HL-60 (cell line): ENCODE measurements around the gene NPTXR.

ENCODE experiments used
- DNase-seq, 2 experiments: peaks; one replicate each; pipeline ENCODE4 v3.0.0-alpha.2; 2010 to 2020; ENCODE audit warnings: low read depth in 1 of 2, low spot score in 1 of 2
- H3K27ac ChIP-seq: fragments of 250-450 bp; sonication (Bioruptor Pico); replicated peaks from 2 replicates; pipeline ENCODE4 v1.5.1; 2020; ENCODE audit warnings: mild to moderate bottlenecking, moderate library complexity
- H3K27me3 ChIP-seq: fragments of 250-450 bp; sonication (Bioruptor Pico); 2 replicates; pipeline ENCODE4 v1.5.1; 2021; ENCODE audit warnings: mild to moderate bottlenecking, moderate library complexity; ENCODE audit not compliant: insufficient read depth, poor library complexity, severe bottlenecking
- H3K4me3 ChIP-seq: replicated peaks from 2 replicates; pipeline ENCODE4 v1.5.1; 2011; ENCODE audit warnings: mild to moderate bottlenecking, control low read depth, low read length; ENCODE audit not compliant: insufficient read depth
- CTCF ChIP-seq: IDR thresholded peaks from one replicate; pipeline ENCODE4 v1.5.1; 2011; ENCODE audit warnings: low read length, control low read depth, inconsistent platforms; ENCODE audit not compliant: insufficient read depth
- GABPA ChIP-seq: IDR thresholded peaks from 2 replicates; pipeline ENCODE4 v1.6.1; 2012; ENCODE audit warnings: low read depth
- POLR2AphosphoS5 ChIP-seq: IDR thresholded peaks from 2 replicates; pipeline ENCODE4 v1.6.1; 2012; ENCODE audit warnings: low read depth
- SPI1 ChIP-seq: IDR thresholded peaks from 2 replicates; pipeline ENCODE4 v1.6.1; 2012; ENCODE audit warnings: low read depth, mild to moderate bottlenecking, borderline replicate concordance
- TF ChIP-seq, protein P1 (sequence below): IDR thresholded peaks from 2 replicates; pipeline ENCODE4 v1.6.1; 2012; ENCODE audit warnings: low read depth; ENCODE audit not compliant: insufficient replicate concordance

NPTXR gene

DNA sequence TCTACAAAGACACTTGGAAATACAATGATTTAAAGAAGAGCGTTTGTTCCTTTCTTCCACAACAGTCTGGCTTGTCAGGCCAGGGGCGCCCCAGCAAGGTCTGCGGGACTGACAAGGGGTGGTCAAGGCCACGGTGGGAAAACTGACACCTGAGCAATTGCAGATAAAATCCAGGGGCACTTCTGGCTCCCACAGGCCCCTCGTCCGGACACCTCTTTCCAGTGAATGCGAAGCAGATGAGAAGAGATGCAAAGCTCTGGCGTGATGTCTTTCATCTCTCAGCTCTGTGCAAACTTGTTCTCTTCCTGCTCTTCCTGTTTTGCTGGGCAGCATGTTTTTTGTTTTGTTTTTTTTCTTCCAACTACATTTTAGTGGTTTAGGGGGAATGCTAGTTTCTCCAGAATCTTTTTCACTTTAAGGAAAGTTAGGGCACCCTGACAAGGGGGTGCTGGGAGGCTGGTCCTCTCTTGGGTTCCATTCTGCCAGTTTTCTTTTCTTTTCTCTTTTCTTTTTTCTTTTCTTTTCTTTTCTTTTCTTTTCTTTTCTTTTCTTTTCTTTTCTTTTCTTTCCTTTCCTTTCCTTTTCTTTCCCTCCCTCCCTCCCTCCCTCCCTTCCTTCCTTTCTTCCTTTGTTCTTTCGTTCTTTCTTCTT, 39.3 kb upstream of the NPTXR start:
- H3K4me3 ChIP-seq: no peak overlapping the region
- no peak overlapping the region for H3K27ac ChIP-seq
- DNase-seq: no peak
- no peak for TF ChIP-seq POLR2AphosphoS5
- no peak for TF ChIP-seq GABPA
- no peak for TF ChIP-seq CTCF
- peak; percentile 18; the same call in 1 of the 2 replicates for TF ChIP-seq SPI1
- no peaks in the 10 kb centered on the region for H3K27me3 ChIP-seq

GRCh38 chr22:38881997-38882879, 38.4 kb upstream of the NPTXR start:
- DNase-seq: no peak
- no peak for TF ChIP-seq GABPA
- no peak for TF ChIP-seq SPI1
- TF ChIP-seq POLR2AphosphoS5: no peak
- TF ChIP-seq, protein P1, sequence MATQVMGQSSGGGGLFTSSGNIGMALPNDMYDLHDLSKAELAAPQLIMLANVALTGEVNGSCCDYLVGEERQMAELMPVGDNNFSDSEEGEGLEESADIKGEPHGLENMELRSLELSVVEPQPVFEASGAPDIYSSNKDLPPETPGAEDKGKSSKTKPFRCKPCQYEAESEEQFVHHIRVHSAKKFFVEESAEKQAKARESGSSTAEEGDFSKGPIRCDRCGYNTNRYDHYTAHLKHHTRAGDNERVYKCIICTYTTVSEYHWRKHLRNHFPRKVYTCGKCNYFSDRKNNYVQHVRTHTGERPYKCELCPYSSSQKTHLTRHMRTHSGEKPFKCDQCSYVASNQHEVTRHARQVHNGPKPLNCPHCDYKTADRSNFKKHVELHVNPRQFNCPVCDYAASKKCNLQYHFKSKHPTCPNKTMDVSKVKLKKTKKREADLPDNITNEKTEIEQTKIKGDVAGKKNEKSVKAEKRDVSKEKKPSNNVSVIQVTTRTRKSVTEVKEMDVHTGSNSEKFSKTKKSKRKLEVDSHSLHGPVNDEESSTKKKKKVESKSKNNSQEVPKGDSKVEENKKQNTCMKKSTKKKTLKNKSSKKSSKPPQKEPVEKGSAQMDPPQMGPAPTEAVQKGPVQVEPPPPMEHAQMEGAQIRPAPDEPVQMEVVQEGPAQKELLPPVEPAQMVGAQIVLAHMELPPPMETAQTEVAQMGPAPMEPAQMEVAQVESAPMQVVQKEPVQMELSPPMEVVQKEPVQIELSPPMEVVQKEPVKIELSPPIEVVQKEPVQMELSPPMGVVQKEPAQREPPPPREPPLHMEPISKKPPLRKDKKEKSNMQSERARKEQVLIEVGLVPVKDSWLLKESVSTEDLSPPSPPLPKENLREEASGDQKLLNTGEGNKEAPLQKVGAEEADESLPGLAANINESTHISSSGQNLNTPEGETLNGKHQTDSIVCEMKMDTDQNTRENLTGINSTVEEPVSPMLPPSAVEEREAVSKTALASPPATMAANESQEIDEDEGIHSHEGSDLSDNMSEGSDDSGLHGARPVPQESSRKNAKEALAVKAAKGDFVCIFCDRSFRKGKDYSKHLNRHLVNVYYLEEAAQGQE: no peak
- TF ChIP-seq CTCF: no peak
- H3K27me3 ChIP-seq: peaks cover 2% of the 10 kb centered on the region
- H3K4me3 ChIP-seq: no peak overlapping the region
- no peak overlapping the region for H3K27ac ChIP-seq

DNA sequence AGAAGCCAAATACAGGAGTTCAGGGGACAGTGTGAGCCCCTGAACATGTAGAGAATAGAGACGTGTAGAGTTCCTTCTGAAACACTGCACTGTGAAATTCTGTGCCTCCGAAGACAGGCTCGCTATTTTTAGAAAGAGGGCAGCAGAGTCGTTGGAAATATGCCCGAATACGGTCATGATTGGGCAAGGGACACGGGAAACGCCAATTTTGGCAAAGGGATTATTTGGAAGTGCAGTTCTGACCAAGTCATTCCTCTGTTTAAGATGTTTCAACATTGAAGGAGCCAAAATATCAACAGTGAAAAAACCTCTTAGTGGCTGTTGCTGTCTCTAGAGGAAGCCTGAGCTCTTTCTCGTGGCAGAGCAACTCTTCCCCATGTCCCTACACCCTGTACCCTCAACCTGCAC, 37.6 kb upstream of the NPTXR start:
- no peak overlapping the region for H3K4me3 ChIP-seq
- TF ChIP-seq POLR2AphosphoS5: no peak
- TF ChIP-seq, protein P1: no peak
- TF ChIP-seq CTCF: no peak
- TF ChIP-seq SPI1: no peak
- TF ChIP-seq GABPA: no peak
- peaks cover 3% of the 10 kb centered on the region for H3K27me3 ChIP-seq
- H3K27ac ChIP-seq: no peak overlapping the region
- DNase-seq: no peak
